AG04449 (cell line): ENCODE results near the gene IGSF8.

Source experiments
- CTCF ChIA-PET: fragments of 350-600 bp; formaldehyde crosslinking; extraction: SDS; loops from one replicate; lab custom pipeline; 2021; ENCODE audit warnings: antibody characterized with exemption; lab: Yijun Ruan, JAX
- POLR2A ChIA-PET: fragments of 400-600, 350-600 bp; formaldehyde crosslinking; extraction: SDS; loops from one replicate; lab custom pipeline; 2020; ENCODE audit warnings: antibody characterized with exemption, inconsistent platforms; lab: Yijun Ruan, JAX
- DNase-seq: peaks from one replicate; pipeline ENCODE4 v3.0.0-alpha.2; 2010; ENCODE audit warnings: low read depth, low spot score
- H3K4me3 ChIP-seq: 2 replicates; pipeline ENCODE4 v1.5.1; 2011; ENCODE audit warnings: low read depth, mild to moderate bottlenecking, control low read depth, low read length
- TF ChIP-seq, protein P1 (sequence below): IDR thresholded peaks from one replicate; pipeline ENCODE4 v1.5.1; 2011; ENCODE audit warnings: mild to moderate bottlenecking, moderate library complexity, low read length, control low read depth, inconsistent platforms; ENCODE audit not compliant: insufficient read depth; ENCODE audit errors: missing control alignments

Gene IGSF8

GRCh38 chr1:160099716-160100375 is 1.4 kb upstream of the IGSF8 start:
- ChIA-PET POLR2A (no interaction called here), CTCF (interaction anchor here (1.0 to 7.1 kb wide), 30 partner anchors 7 to 276 kb away, joined by 3 to 206 read pairs (median 17); partner anchors contain the start of genes CASQ1, DCAF8, KCNJ9 and PEA15)
- no peak for DNase-seq
- no peak overlapping the region for H3K4me3 ChIP-seq
- TF ChIP-seq, protein P1, sequence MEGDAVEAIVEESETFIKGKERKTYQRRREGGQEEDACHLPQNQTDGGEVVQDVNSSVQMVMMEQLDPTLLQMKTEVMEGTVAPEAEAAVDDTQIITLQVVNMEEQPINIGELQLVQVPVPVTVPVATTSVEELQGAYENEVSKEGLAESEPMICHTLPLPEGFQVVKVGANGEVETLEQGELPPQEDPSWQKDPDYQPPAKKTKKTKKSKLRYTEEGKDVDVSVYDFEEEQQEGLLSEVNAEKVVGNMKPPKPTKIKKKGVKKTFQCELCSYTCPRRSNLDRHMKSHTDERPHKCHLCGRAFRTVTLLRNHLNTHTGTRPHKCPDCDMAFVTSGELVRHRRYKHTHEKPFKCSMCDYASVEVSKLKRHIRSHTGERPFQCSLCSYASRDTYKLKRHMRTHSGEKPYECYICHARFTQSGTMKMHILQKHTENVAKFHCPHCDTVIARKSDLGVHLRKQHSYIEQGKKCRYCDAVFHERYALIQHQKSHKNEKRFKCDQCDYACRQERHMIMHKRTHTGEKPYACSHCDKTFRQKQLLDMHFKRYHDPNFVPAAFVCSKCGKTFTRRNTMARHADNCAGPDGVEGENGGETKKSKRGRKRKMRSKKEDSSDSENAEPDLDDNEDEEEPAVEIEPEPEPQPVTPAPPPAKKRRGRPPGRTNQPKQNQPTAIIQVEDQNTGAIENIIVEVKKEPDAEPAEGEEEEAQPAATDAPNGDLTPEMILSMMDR = no peak

DNA sequence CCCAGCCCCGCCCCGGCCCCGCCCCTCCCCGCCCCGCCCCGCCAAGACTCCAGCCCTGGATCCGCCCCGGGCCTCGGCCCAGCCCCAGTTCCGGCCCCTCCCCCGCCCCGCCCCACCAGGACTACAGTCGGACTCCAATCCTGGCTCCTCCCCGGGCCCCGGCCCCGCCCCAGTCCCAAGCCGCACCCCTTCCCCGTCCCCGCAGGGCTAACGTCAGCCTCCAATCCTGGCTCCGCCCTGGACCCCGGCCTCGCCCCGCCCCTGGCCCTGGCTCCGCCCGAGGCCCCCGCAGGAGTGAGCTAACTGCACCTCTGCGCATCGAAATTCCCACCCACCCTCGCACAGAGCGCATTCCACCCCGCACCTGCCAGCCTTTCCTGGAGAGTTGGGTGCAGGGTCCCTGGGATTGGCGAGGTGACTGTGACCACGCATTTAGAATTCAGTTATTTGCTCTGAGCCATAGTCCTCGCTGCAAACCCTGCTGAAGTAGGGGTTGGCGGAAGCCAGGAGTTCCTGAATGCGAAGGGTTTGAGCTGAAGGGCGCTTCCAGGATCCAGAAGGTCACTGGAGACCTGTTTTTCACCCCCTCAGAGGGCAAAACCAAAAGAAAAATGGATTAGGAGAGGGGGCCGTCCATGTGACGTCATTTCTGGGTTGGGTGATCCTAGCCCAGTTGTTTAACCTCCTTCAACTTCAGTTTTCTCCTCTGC is 588 bp upstream of the IGSF8 start:
- ChIA-PET CTCF (interaction anchor here (0.8 to 6.8 kb wide), 10 partner anchors 10 to 193 kb away, joined by 3 to 100 read pairs (median 12); partner anchors contain the start of gene KCNJ9), POLR2A (interaction anchor here (1.9 kb wide), 1 partner anchor 121 kb away, joined by 5 read pairs; no protein-coding TSS in a partner anchor)
- TF ChIP-seq, protein P1 = no peak
- DNase-seq = peak; percentile 29
- H3K4me3 ChIP-seq = peak overlapping the region; percentile 72

DNA sequence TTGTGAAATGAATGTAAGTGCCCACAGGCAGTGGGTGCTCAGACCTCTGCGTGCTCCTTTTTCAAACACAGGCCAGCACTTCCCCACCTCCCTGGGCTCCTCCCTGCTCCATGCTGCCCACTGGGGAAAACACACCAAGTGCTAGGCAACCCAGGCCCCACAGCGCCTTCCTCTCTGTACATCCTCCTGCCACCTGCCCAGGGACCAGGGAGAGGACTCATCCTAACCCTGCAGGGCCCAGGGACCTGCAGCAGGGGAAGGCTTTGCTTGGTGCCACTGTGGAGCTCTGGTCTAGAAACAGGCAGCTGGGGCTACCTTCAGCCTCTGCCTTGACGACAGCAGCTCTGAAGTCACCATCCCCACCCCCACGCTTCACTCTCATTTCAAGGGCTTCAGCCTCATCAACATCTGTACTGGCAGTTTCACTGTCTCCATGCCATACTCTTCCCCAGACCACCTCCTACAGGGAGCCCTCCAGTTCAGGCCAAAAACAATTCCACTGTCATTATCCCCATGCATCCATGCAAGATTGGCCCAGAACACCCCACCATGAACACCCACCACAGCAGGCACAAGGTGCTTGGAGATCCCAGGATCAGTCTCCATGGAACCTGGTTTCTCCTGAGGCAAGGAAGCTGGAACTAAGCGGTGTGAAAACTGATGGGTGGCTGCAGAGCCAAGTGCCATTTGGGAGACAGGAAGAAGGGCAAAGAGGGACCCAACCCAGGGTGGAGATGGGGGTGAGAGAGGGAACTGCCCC is 1.1 kb downstream of the IGSF8 start:
- DNase-seq = no peak
- TF ChIP-seq, protein P1 = no peak
- CTCF ChIA-PET = interaction anchor here (1.0 to 6.8 kb wide), 12 partner anchors 8 to 279 kb away, joined by 3 to 100 read pairs (median 12); partner anchors contain the start of gene KCNJ9
- POLR2A ChIA-PET = interaction anchor here (0.6 to 1.9 kb wide), 3 partner anchors 120 to 124 kb away, joined by 4 to 5 read pairs (median 4); no protein-coding TSS in a partner anchor
- H3K4me3 ChIP-seq = peak overlapping the region; percentile 72

DNA sequence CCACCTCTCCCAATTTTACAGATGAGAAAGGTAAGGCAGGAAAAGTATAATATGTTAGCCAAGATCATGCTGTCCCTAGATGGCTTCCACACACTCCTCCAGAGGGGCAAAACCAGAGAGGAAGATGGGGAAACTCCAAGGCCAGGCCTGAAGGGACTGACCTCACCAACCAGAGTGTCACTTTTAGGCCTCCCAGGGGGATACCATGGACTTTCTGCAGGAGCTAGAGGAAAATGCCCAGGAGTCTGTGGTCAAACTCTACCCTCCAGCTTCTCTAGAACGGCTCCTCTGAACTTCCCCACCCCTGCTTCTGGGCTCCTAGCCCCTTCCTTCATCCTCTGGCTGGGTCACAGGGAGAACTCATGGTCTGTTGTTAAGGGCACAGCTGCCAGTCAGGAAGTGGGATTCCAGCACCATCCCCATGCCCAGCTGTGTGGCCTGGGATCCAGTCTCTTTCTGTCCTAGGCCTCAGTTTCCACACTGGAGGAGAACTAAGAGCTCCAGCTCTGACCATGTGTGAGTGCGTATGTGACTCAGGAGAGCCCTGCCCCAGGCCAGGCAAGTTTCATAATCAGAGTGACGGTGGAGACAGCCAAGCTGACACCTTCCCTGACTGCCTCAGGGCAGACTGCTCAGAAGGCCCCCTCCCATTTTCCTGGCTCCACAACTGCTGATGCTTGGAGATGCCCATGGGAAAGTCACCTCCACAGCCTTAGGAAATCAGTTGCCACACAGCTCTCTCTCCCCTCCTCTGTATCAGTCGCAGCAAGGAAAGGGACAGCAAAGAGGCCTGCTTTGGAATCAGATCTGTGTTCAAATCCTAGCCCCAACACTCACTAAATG is 1.9 kb downstream of the IGSF8 start:
- CTCF ChIA-PET = interaction anchor here (0.6 to 6.8 kb wide), 12 partner anchors 9 to 280 kb away, joined by 3 to 100 read pairs (median 5); partner anchors contain the start of gene KCNJ9
- POLR2A ChIA-PET = interaction anchor here (0.6 kb wide), 1 partner anchor 125 kb away, joined by 4 read pairs; no protein-coding TSS in a partner anchor
- no peak for DNase-seq

More for the DNA sequence above, 1.9 kb downstream of the IGSF8 start:
- TF ChIP-seq, protein P1 = no peak
- H3K4me3 ChIP-seq = no peak overlapping the region
